ENCODE data around the gene MSMB. TPM values are rescaled to one million over a fixed set of nuclear protein-coding genes. Genes with fewer than 3 reads are reported as not detected.

Gene MSMB
- total RNA-seq, 1 donor from 2014 or later: not detected

DNA sequence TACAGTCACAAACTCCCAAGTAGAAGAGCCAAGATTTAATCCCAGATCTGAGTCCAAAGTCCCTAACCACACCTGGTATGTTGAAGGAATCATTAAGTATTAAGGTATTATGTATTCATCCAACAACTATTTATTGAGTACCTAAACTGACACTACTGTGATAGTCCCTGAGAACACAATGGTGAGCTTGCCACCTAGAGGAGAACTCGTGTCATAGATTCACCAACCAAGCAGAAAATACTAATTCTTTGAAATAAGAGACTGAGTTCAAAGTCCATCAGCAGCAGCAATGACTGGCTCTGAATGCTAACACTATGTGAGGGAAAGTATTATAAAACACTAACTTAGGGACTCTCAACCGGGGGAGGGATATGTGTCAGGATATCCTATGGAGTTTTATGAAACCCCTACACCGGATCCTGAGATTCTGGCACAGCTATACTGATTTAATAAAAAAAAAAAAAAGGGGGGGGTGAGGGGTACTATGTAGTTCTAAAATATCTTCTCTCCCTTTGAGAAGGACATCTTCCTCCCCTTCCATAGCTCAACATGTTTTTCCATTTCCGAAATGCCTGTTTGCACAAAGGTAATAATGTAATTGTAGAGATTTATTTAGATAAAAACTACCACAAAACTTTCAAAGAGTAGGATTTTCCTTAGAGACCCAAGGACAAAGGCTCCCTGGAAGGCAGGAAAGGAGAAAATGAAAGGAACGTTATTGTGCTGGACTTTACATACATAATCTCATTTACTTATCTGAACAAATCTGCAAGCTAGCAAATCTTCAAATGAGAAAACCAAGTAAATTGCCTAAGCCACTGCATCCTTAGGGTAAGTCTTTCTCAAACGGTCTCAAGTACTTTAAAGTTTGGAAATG is 17.2 kb downstream of the MSMB start:
- Mint-ChIP-seq H3K27me3 (ENCODE audit: insufficient read depth, low read depth) (peaks cover 2% of the 10 kb centered on the region), H3K4me3 (peak overlapping the region; percentile 94), H3K27ac (no peak overlapping the region), H3K4me1 (peaks cover 32% of the 10 kb centered on the region), H3K9me3 (no peaks in the 10 kb centered on the region), H3K36me3 (peaks cover 4% of the 10 kb centered on the region)
- Histone ChIP-seq H4K20me1 (ENCODE audit: low read depth) (peaks cover 46% of the 10 kb centered on the region), H3K36me3 (no peaks in the 10 kb centered on the region), H3K79me2 (ENCODE audit: low read depth) (peaks cover 35% of the 10 kb centered on the region), H3K27ac (no peak overlapping the region), H2AFZ (replicated peaks) (no peak overlapping the region), H3K27me3 (no peaks in the 10 kb centered on the region), H3K4me2 (peak overlapping the region; percentile 92), H3K4me3 (peak overlapping the region; percentile 77), H3K9me3 (ENCODE audit: low read depth) (no peaks in the 10 kb centered on the region), H3F3A (ENCODE audit: low read depth) (peaks cover 11% of the 10 kb centered on the region), H3K4me1 (peaks cover 11% of the 10 kb centered on the region), H3K9ac (peak overlapping the region; percentile 91)
- DNase-seq (ENCODE audit: low spot score): peak; percentile 60
- TF ChIP-seq EZH2 (IDR thresholded peaks at IDR 0.05): no peak
- TF ChIP-seq EZH2phosphoT487 (IDR thresholded peaks at IDR 0.05): no peak
- TF ChIP-seq, protein P1, sequence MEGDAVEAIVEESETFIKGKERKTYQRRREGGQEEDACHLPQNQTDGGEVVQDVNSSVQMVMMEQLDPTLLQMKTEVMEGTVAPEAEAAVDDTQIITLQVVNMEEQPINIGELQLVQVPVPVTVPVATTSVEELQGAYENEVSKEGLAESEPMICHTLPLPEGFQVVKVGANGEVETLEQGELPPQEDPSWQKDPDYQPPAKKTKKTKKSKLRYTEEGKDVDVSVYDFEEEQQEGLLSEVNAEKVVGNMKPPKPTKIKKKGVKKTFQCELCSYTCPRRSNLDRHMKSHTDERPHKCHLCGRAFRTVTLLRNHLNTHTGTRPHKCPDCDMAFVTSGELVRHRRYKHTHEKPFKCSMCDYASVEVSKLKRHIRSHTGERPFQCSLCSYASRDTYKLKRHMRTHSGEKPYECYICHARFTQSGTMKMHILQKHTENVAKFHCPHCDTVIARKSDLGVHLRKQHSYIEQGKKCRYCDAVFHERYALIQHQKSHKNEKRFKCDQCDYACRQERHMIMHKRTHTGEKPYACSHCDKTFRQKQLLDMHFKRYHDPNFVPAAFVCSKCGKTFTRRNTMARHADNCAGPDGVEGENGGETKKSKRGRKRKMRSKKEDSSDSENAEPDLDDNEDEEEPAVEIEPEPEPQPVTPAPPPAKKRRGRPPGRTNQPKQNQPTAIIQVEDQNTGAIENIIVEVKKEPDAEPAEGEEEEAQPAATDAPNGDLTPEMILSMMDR (IDR thresholded peaks at IDR 0.05): peak; percentile 72

DNA sequence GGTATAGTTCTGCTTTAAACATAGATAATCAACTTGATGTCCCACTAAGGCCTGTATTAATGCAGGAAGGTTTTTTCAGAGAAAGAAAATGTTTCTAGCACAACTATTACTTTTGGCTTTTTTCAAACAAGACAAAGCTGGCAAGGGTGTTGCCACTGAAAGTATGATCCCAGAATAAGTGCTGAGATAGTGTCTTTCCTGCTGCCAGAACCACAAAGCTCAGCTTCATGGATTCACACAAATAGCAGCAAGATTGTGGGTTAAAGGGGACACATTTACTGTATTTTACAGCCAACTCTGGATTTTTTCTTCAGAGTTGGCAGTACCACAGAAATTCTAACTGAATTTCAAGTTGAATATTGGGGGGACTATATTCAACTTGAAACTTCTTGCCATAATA is 20.0 kb downstream of the MSMB start:
- Histone ChIP-seq H3K79me2 (ENCODE audit: low read depth) (peaks cover 52% of the 10 kb centered on the region), H3K4me1 (peaks cover 11% of the 10 kb centered on the region), H3K4me3 (no peak overlapping the region), H3K27me3 (no peaks in the 10 kb centered on the region), H3K36me3 (no peaks in the 10 kb centered on the region), H3K27ac (no peak overlapping the region), H3K4me2 (no peak overlapping the region), H2AFZ (replicated peaks) (no peak overlapping the region), H4K20me1 (ENCODE audit: low read depth) (peaks cover 60% of the 10 kb centered on the region), H3K9me3 (ENCODE audit: low read depth) (no peaks in the 10 kb centered on the region), H3K9ac (no peak overlapping the region), H3F3A (ENCODE audit: low read depth) (peaks cover 15% of the 10 kb centered on the region)
- Mint-ChIP-seq H3K4me3 (no peak overlapping the region), H3K4me1 (peaks cover 40% of the 10 kb centered on the region), H3K36me3 (peaks cover 4% of the 10 kb centered on the region), H3K27me3 (ENCODE audit: insufficient read depth, low read depth) (peaks cover 2% of the 10 kb centered on the region), H3K27ac (no peak overlapping the region), H3K9me3 (no peaks in the 10 kb centered on the region)
- DNase-seq (ENCODE audit: low spot score): no peak
- TF ChIP-seq, protein P1 (IDR thresholded peaks at IDR 0.05): no peak
- TF ChIP-seq EZH2 (IDR thresholded peaks at IDR 0.05) (no peak), EZH2phosphoT487 (IDR thresholded peaks at IDR 0.05) (no peak)

DNA sequence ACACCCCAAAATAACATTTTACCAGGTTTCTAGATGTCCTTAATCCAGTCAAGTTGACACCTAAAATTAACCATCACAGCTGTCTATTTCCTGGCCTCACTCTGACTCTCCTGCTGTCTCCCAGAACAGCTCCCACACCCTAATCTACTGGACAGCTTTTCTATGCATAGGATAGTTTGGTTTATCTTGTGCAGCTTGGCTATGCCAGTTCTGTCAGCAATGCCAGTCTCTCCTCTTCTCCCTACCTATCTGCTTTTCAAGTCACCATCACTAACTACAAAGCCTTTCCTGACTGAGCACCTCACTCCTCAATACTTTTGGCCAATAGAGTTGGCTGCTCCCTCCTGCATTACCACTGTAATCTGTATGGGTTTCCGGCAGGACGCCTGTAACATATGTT is 20.7 kb downstream of the MSMB start:
- Histone ChIP-seq H3K27me3 (no peaks in the 10 kb centered on the region), H3K4me1 (peaks cover 11% of the 10 kb centered on the region), H3K9ac (no peak overlapping the region), H3K4me3 (no peak overlapping the region), H3K9me3 (ENCODE audit: low read depth) (no peaks in the 10 kb centered on the region), H3K27ac (no peak overlapping the region), H2AFZ (replicated peaks) (no peak overlapping the region), H3K4me2 (no peak overlapping the region), H3F3A (ENCODE audit: low read depth) (peaks cover 15% of the 10 kb centered on the region), H3K36me3 (no peaks in the 10 kb centered on the region), H4K20me1 (ENCODE audit: low read depth) (peaks cover 60% of the 10 kb centered on the region), H3K79me2 (ENCODE audit: low read depth) (peaks cover 59% of the 10 kb centered on the region)
- TF ChIP-seq, protein P1 (IDR thresholded peaks at IDR 0.05): no peak
- H3K36me3 Mint-ChIP-seq: peaks cover 4% of the 10 kb centered on the region
- no peak overlapping the region for H3K27ac Mint-ChIP-seq
- no peaks in the 10 kb centered on the region for H3K9me3 Mint-ChIP-seq
- no peak for DNase-seq (ENCODE audit: low spot score)
- peaks cover under 1% of the 10 kb centered on the region for H3K27me3 Mint-ChIP-seq (ENCODE audit: insufficient read depth, low read depth)
- H3K4me3 Mint-ChIP-seq: no peak overlapping the region
- H3K4me1 Mint-ChIP-seq: peaks cover 36% of the 10 kb centered on the region
